Kidney (tissue), 14 donors: ENCODE results near the gene SLC6A11. TPM values are rescaled to one million over a fixed set of nuclear protein-coding genes. Genes with fewer than 3 reads are reported as not detected.

Experiments used
- DNase-seq, 5 donors: peaks; one replicate each; pipeline ENCODE4 v3.0.0-alpha.2; 2013 to 2020
- FAIRE-seq: peaks from 2 replicates; lab custom pipeline; 2012; peaks lifted over from hg19 to GRCh38; lab: Jason Lieb, UNC
- H3K27ac ChIP-seq, 2 donors: one replicate each; pipeline ENCODE4 v1.7.0; 2013; ENCODE audit warnings: low read depth in 2 of 2, low read length in 2 of 2, inconsistent platforms in 1 of 2
- H3K27me3 ChIP-seq: one replicate; pipeline ENCODE4 v1.7.1; 2013; ENCODE audit warnings: low read length, inconsistent platforms; ENCODE audit not compliant: control insufficient read depth, insufficient read depth
- H3K36me3 ChIP-seq, 3 donors: one replicate each; pipeline versions ENCODE4 v1.7.0 to v1.7.1; 2013; ENCODE audit warnings: low read length in 3 of 3, control low read depth in 1 of 3, inconsistent platforms in 1 of 3; ENCODE audit not compliant: insufficient read depth in 3 of 3, control insufficient read depth in 2 of 3
- H3K4me1 ChIP-seq, 3 donors: one replicate each; pipeline versions ENCODE4 v1.7.0 to v1.7.1; 2013; ENCODE audit warnings: low read length in 3 of 3, inconsistent platforms in 1 of 3, low read depth in 1 of 3; ENCODE audit not compliant: control insufficient read depth in 2 of 3, insufficient read depth in 2 of 3
- H3K4me3 ChIP-seq, 3 donors: one replicate each; pipeline versions ENCODE4 v1.7.0 to v1.8.1; 2013; ENCODE audit warnings: low read length in 3 of 3, control low read depth in 1 of 3, inconsistent platforms in 1 of 3
- H3K9ac ChIP-seq, 3 donors: one replicate each; pipeline versions ENCODE4 v1.7.0 to v1.7.1; 2013; ENCODE audit warnings: low read length in 3 of 3, control low read depth in 1 of 3, inconsistent platforms in 1 of 3
- H3K9me3 ChIP-seq, 3 donors: one replicate each; pipeline versions ENCODE4 v1.7.0 to v1.7.1; 2013; ENCODE audit warnings: low read length in 3 of 3, control low read depth in 1 of 3, inconsistent platforms in 1 of 3; ENCODE audit not compliant: control insufficient read depth in 2 of 3, insufficient read depth in 1 of 3
- intact Hi-C: fragments of 100-400 bp; cut with DNase I; formaldehyde crosslinking; loops from one replicate; pipeline ENCODE4 v1.11.1; 2022
- polyA plus RNA-seq: library from polyadenylated mRNA; stranded (reverse); fragments of 350-450 nt; fragmentation: Illumina TruSeq; extraction: RNeasy Lipid Tissue Mini Kit (QIAGEN cat#74804); gene quantifications from one replicate; pipeline ENCODE4 v1.2.3, GENCODE V29; 2014; ENCODE audit warnings: low read depth, low replicate concordance; ENCODE audit not compliant: insufficient read depth
- total RNA-seq: library from RNA; stranded (reverse); fragmentation: NEBNext Ultra II Directional; extraction: Animal tissue kit (Norgen Biotek cat#: 25700); gene quantifications from one replicate; pipeline ENCODE4 v1.2.1, GENCODE V29; 2021
- TF ChIP-seq, protein P1 (sequence below): IDR thresholded peaks from 3 replicates; pipeline ENCODE4 v1.5.1; 2012; ENCODE audit warnings: mild to moderate bottlenecking, moderate library complexity, borderline replicate concordance; ENCODE audit not compliant: insufficient read depth; ENCODE audit errors: extremely low read depth
- donor health status: control.
- donor health status: control.
- donor health status: control.
- donor health status: control.
- donor health status: control.
- donor health status: DM: yes; HTN: yes; CAD: no.
- donor health status: Normal renal cell carcinoma (clear cell type).

SLC6A11 gene
- total and polyA plus RNA-seq, 2 donors from 2014 or later: 0.38 TPM; not detected in 1

DNA sequence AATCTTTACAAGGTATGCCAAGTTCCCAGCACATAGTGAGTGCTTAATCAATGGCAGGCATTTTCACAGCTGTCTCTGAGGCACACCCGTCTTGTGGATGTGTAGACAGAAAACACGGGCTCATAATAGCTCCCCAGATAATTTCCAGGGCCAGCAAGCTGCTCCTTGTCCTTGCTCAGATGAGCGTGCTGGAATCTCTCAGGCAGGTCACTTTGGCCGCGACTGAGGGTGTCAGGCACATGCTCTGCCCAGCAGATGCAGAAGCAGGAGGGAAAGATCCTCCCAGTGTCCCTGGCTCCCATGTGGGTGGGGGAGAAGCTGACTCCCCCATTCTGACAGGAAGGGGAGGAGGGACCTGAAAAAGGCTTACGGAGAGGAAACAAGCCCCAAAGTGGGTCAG lies 141.0 kb downstream of the SLC6A11 start:
- intact Hi-C loops: no loop called here
- TF ChIP-seq, protein P1, sequence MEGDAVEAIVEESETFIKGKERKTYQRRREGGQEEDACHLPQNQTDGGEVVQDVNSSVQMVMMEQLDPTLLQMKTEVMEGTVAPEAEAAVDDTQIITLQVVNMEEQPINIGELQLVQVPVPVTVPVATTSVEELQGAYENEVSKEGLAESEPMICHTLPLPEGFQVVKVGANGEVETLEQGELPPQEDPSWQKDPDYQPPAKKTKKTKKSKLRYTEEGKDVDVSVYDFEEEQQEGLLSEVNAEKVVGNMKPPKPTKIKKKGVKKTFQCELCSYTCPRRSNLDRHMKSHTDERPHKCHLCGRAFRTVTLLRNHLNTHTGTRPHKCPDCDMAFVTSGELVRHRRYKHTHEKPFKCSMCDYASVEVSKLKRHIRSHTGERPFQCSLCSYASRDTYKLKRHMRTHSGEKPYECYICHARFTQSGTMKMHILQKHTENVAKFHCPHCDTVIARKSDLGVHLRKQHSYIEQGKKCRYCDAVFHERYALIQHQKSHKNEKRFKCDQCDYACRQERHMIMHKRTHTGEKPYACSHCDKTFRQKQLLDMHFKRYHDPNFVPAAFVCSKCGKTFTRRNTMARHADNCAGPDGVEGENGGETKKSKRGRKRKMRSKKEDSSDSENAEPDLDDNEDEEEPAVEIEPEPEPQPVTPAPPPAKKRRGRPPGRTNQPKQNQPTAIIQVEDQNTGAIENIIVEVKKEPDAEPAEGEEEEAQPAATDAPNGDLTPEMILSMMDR: no peak
- no peaks in the 10 kb centered on the region for H3K4me1 ChIP-seq
- no peaks in the 10 kb centered on the region for H3K36me3 ChIP-seq
- H3K9ac ChIP-seq: no peak overlapping the region
- DNase-seq (no peak), FAIRE-seq (no peak)
- no peaks in the 10 kb centered on the region for H3K9me3 ChIP-seq
- no peaks in the 10 kb centered on the region for H3K27me3 ChIP-seq
- H3K27ac ChIP-seq: no peak overlapping the region
- H3K4me3 ChIP-seq: no peak overlapping the region

DNA sequence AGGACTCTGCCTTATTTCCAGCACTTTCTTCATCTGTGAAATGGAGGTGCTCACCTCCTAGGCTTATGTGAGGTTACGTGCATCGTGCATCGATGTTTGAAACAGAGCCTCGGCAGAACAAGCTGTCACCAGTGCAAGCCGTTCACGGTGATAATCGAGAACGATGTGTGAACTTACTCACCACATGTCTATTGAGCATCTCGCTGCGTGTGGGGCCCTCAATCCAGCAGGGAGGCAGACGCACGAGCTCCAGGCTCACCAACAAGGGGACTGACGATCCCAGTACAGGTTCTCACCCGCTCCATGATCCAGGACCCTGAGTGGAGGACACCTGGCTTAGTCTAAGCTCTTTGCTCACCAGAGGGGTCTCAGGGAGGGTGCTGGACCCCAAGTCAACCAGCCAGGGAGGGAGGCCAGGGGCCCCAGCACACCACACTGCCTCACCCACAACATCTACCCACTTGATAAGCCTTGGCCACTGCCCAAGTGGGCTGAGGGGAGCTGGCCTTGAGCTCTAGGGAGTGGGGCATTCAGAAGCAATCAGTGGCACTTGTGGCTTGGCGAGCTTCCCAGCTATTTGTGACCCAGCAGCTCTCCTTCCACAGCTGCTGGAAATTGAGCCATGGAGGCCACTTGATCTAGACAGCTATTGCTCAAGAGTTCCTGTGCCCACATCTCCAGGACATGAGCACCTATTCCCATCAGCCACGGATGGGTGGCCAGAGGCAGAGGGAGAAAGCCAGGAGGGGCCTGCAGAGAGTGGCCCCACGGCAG lies 142.1 kb downstream of the SLC6A11 start:
- Histone ChIP-seq H3K9ac (no peak overlapping the region), H3K4me3 (no peak overlapping the region), H3K27me3 (no peaks in the 10 kb centered on the region), H3K36me3 (no peaks in the 10 kb centered on the region), H3K4me1 (no peaks in the 10 kb centered on the region), H3K9me3 (no peaks in the 10 kb centered on the region), H3K27ac (no peak overlapping the region)
- no peak for FAIRE-seq
- DNase-seq: no peak
- intact Hi-C loops: no loop called here
- TF ChIP-seq, protein P1: no peak

DNA sequence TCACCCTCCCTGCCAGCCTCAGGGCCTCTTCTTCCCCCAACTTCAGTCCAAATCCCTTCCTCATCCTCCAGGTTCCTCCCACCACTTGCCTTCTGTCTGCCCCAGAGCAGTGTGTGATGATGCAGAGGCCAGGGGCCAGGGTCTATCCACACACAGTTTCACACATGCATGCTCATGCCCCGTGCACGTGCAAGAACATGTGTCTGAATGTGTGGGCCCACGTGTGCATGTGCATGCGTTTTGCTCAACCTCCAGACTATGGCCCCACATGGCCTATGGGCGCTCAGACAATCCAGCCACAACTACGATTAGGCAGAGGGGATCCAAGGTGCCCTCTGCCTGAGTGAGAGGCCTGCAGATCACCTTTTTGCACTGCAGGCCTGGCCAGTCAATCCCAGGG lies 144.2 kb downstream of the SLC6A11 start:
- H3K4me3 ChIP-seq: no peak overlapping the region
- H3K9ac ChIP-seq: no peak overlapping the region
- DNase-seq: no peak
- intact Hi-C loops: no loop called here
- no peaks in the 10 kb centered on the region for H3K27me3 ChIP-seq
- FAIRE-seq: no peak
- no peaks in the 10 kb centered on the region for H3K36me3 ChIP-seq
- no peaks in the 10 kb centered on the region for H3K4me1 ChIP-seq
- no peaks in the 10 kb centered on the region for H3K9me3 ChIP-seq
- TF ChIP-seq, protein P1: no peak
- H3K27ac ChIP-seq: no peak overlapping the region
